ENCODE data around the gene ATPAF2.

ATPAF2 gene

DNA sequence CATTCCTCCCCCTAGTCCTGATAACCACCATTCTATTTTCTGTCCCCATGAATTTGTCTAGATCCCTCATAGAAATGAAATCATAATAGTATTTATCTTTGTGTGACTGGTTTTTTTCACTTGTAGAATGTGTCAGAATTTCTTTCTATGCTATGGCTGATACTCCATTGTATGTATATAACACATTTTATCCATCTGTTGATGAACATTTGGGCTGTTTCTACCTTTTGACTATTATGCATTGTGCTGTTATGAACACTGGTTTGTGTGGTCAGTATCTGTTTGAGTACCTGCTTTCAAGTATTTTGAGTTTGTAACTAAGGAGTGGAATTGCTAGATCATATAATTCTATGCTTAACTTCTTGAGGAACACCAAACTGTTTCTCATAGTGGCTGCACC lies 32.8 kb upstream of the ATPAF2 start:
- TF ChIP-seq, protein P1, sequence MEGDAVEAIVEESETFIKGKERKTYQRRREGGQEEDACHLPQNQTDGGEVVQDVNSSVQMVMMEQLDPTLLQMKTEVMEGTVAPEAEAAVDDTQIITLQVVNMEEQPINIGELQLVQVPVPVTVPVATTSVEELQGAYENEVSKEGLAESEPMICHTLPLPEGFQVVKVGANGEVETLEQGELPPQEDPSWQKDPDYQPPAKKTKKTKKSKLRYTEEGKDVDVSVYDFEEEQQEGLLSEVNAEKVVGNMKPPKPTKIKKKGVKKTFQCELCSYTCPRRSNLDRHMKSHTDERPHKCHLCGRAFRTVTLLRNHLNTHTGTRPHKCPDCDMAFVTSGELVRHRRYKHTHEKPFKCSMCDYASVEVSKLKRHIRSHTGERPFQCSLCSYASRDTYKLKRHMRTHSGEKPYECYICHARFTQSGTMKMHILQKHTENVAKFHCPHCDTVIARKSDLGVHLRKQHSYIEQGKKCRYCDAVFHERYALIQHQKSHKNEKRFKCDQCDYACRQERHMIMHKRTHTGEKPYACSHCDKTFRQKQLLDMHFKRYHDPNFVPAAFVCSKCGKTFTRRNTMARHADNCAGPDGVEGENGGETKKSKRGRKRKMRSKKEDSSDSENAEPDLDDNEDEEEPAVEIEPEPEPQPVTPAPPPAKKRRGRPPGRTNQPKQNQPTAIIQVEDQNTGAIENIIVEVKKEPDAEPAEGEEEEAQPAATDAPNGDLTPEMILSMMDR (IDR thresholded peaks at IDR 0.05; ENCODE audit: insufficient read depth, low read depth, low read length, missing control alignments): no peak
- DNase-seq (ENCODE audit: low read depth): no peak
- H3K4me3 ChIP-seq (ENCODE audit: low read length): no peak overlapping the region

DNA sequence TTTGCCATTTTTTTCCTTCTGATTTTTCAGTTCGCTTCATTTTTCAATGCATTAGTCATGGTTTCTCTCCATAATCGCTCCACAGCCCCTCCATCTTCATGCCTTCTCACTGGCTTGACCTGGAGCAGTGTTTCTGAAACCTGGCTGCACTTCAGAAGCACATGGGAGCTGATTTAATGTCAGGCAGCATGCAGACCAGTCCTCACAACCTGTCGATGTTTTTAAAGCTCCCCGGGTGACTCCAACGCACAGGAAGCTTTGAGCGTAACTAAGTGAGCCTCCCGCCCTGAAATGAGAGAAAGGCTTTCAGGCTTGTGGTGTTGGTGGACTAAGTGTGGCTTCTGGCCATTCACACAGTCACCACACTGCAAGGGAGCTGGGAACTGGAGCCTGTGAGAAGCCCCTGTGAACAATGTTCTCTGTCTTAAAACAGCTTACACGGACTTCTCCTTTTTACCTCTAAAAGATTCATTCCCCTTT lies 31.9 kb upstream of the ATPAF2 start:
- no peak overlapping the region for H3K4me3 ChIP-seq (ENCODE audit: low read length)
- TF ChIP-seq, protein P1 (IDR thresholded peaks at IDR 0.05; ENCODE audit: insufficient read depth, low read depth, low read length, missing control alignments): no peak
- DNase-seq (ENCODE audit: low read depth): peak; percentile 11

DNA sequence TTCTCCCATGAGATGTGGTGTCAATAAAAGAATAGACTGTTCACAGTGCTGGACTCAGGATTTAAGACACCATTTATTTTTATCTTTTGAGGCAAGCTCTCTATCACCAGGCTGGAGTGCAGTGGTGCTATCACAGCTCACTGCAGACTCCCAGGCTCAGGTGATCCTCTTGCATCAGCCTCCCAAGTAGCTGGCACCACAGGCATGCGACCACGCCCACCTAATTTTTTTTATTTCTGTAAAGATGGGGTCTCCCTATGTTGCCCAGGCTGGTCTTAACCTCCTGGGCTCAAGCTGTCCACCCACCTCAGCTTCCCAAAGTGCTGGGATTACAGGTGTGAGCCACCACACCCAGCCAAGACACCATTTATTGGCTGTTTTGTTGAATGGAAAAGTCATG lies 30.1 kb upstream of the ATPAF2 start:
- peak; percentile 11 for DNase-seq (ENCODE audit: low read depth)
- no peak overlapping the region for H3K4me3 ChIP-seq (ENCODE audit: low read length)
- TF ChIP-seq, protein P1 (IDR thresholded peaks at IDR 0.05; ENCODE audit: insufficient read depth, low read depth, low read length, missing control alignments): no peak

DNA sequence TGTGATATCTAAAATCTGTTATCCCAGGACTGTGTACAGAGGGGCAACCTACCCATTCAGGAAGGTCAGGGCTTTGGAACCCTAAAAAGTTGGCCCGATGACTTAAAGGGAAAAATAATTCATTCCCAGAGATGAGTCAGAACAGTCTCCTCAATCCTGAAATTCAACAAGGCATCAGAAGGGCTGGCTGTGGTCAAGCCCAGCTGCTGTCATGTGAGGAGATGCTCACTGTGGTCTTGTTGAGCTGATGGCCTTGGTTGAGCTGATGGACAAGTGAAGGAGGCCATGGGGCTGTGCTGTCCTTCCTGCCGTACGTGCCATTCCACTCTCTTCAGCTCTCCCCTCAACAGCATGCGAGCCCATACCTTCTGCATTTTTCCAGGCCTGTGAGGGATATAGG lies 27.9 kb upstream of the ATPAF2 start:
- H3K4me3 ChIP-seq (ENCODE audit: low read length): no peak overlapping the region
- DNase-seq (ENCODE audit: low read depth): no peak
- TF ChIP-seq, protein P1 (IDR thresholded peaks at IDR 0.05; ENCODE audit: insufficient read depth, low read depth, low read length, missing control alignments): no peak

DNA sequence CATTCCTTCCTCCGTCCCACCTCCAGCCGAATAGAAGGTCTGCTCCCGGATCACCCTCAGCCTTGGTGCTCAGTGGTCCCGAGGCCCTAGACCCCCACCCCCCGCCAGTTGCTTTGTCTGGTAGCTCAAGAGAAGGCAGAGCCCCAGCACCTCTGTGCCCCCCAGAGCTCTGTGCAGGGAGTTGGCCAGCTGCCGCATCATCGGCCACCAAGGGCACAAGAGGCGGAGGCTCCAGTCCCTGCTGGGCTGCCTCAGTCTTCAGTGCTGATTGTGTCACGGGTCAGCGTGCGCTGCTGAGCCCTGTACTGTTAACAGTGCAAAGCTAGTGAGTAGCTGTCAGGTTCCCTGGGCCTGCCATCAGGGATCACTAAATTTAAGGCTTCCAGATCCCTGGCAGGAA lies 26.6 kb upstream of the ATPAF2 start:
- no peak overlapping the region for H3K4me3 ChIP-seq (ENCODE audit: low read length)
- DNase-seq (ENCODE audit: low read depth): no peak
- TF ChIP-seq, protein P1 (IDR thresholded peaks at IDR 0.05; ENCODE audit: insufficient read depth, low read depth, low read length, missing control alignments): no peak

DNA sequence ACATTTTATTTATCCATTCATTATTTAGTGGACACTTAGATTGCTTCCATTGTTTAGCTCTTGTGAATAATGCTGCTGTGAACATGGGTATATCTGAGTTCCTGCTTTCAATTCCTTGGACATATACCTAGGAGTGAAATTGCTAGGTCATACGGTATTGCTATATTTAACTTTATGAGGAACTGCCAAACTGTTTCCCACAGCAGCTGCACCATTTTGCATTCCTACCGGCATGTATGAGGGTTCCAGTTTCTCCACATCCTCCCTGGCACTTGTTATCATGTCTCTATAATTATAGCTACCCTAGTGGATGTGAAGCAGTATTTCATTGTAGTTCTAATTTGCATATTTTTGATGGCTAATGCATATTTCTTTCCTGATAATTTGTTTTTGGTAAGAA lies 25.1 kb upstream of the ATPAF2 start:
- H3K4me3 ChIP-seq (ENCODE audit: low read length): no peak overlapping the region
- no peak for DNase-seq (ENCODE audit: low read depth)
- TF ChIP-seq, protein P1 (IDR thresholded peaks at IDR 0.05; ENCODE audit: insufficient read depth, low read depth, low read length, missing control alignments): no peak

DNA sequence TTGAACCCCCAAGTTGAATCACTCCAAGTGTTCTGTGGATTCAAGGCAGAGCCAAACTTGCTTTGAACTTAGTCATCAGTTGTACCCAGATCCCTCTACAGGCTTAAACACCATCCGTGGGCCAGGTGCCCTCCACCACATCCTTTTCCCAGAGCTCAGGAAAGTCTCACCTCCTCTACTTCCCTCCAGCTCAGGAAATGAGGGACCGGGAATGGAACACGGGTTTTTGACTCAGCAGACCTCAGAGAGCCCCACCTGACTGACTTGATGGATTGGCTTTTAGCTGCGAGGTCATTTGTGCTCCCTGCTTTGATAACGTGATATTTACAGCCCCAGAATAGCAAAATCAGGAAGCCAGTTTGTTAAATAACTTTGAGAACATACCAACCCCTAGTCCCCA lies 20.3 kb upstream of the ATPAF2 start:
- no peak overlapping the region for H3K4me3 ChIP-seq (ENCODE audit: low read length)
- TF ChIP-seq, protein P1 (IDR thresholded peaks at IDR 0.05; ENCODE audit: insufficient read depth, low read depth, low read length, missing control alignments): no peak
- DNase-seq (ENCODE audit: low read depth): peak; percentile 71

Measured in epithelial cell of esophagus (primary cell).